Stomach (tissue), 9 donors: ENCODE results near the gene NRL. TPM values are rescaled to one million over a fixed set of nuclear protein-coding genes. Genes with fewer than 3 reads are reported as not detected.
A peak's percentile ranks its signal among the peaks of the same experiment; 100 is the strongest.

Experiments
- DNase-seq, 2 donors: peaks; one replicate each; pipeline versions ENCODE4 v3.0.0 to v3.0.0-alpha.2; 2013 to 2019
- H3K27ac ChIP-seq, 5 donors: fragments of 200-600 bp in 4 of 5; sonication (generic) in 4 of 5; one replicate each; pipeline ENCODE4 v1.5.1; 2013 to 2019; ENCODE audit warnings: mild to moderate bottlenecking in 1 of 5, moderate library complexity in 1 of 5
- H3K27me3 ChIP-seq, 3 donors: fragments of 200-600 bp; sonication (generic); one replicate each; pipeline ENCODE4 v1.5.1; 2017 to 2019; ENCODE audit warnings: mixed run types in 1 of 3
- H3K36me3 ChIP-seq, 4 donors: fragments of 200-600 bp; sonication (generic); 1 replicate in 3 of 4; 2 replicates in 1 of 4; pipeline ENCODE4 v1.5.1; 2016 to 2019
- H3K4me1 ChIP-seq, 4 donors: fragments of 200-600 bp; sonication (generic); one replicate each; pipeline ENCODE4 v1.5.1; 2016 to 2019
- H3K4me3 ChIP-seq, 4 donors: fragments of 200-600 bp; sonication (generic) in 3 of 4; one replicate each; pipeline ENCODE4 v1.5.1; 2016 to 2019; ENCODE audit warnings: mild to moderate bottlenecking in 1 of 4
- H3K9me3 ChIP-seq, 4 donors: fragments of 200-600 bp; sonication (generic); one replicate each; pipeline ENCODE4 v1.5.1; 2016 to 2019
- CTCF ChIP-seq, 7 experiments: fragments of 450-650 bp in 4 of 7; fragments of 200-600 bp in 3 of 7; sonication (generic) in 3 of 7; IDR thresholded peaks; one replicate each; pipeline ENCODE4 v1.5.1; 2016 to 2019; ENCODE audit warnings: antibody characterized with exemption in 7 of 7, control low read depth in 2 of 7, mild to moderate bottlenecking in 1 of 7
- EP300 ChIP-seq: sonication (generic); formaldehyde crosslinking; IDR thresholded peaks from one replicate; pipeline ENCODE4 v1.6.1; 2017; ENCODE audit warnings: antibody characterized with exemption
- POLR2A ChIP-seq, 4 donors: fragments of 450-650 bp; IDR thresholded peaks; one replicate each; pipeline ENCODE4 v1.6.1; 2016; ENCODE audit warnings: antibody characterized with exemption in 4 of 4, control low read depth in 2 of 4, mild to moderate bottlenecking in 1 of 4, moderate library complexity in 1 of 4
- POLR2AphosphoS5 ChIP-seq, 3 donors: sonication (generic); formaldehyde crosslinking; IDR thresholded peaks; one replicate each; pipeline ENCODE4 v1.6.1; 2016; ENCODE audit warnings: antibody characterized with exemption in 3 of 3
- WGBS, 5 donors: extraction: QIAGEN DNeasy Blood & Tissue Kit in 3 of 5; methylation state at CpG; one replicate each; pipeline versions ENCODE4 v1.1.5 to v1.1.7; 2013 to 2018; 5-methylcytosine and 5-hydroxymethylcytosine counted together
- intact Hi-C: fragments of 100-400 bp; cut with DNase I; formaldehyde crosslinking; loops from one replicate; pipeline ENCODE4 v1.15.1; 2023; ENCODE audit warnings: low total_unique reads
- polyA plus RNA-seq, 3 donors: library from polyadenylated mRNA; stranded (reverse); fragments of 200-250 nt; gene quantifications; one replicate each; pipeline ENCODE4 v1.2.3, GENCODE V29; 2013
- total RNA-seq, 5 donors: library from RNA; depleted of rRNA; stranded (reverse); fragments of >200 nt; gene quantifications; one replicate each; pipeline versions ENCODE4 v1.1.0 to v1.2.3, GENCODE V29; 2014 to 2016
- donor health status: healthy with polysubstance abuse.
- donor health status: Bipolar disorder and iron deficiency.
- donor health status: healthy.

Gene NRL
- total and polyA plus RNA-seq, 8 donors: 0.92 to 69.2 (median 1.3) TPM; not detected in 1

- H3K4me1 ChIP-seq: peaks cover 0 to 2% (median under 1%) of the 10 kb centered on the region in 4 donors
- no peak overlapping the region for H3K27ac ChIP-seq
- no peak for DNase-seq
- H3K4me3 ChIP-seq: no peak overlapping the region
- no peaks in the 10 kb centered on the region for H3K9me3 ChIP-seq
- peaks cover 65 to 78% (median 75%) of the 10 kb centered on the region in 4 donors for H3K36me3 ChIP-seq
- H3K27me3 ChIP-seq: no peaks in the 10 kb centered on the region
- 92 to 100% (median 96%) methylated on average over 4 of the region's 4 CpGs for WGBS, 5 donors
- TF ChIP-seq EP300 (no peak), POLR2AphosphoS5 (IDR thresholded peaks at IDR 0.05) (no peak), CTCF (IDR thresholded peaks at IDR 0.05) (no peak), POLR2A (IDR thresholded peaks at IDR 0.05) (no peak)
- intact Hi-C loops: no loop called here
These were observed 7.7 kb upstream of the NRL start for GRCh38 chr14:24122416-24122815.

- intact Hi-C loops: no loop called here
- H3K36me3 ChIP-seq: peaks cover 65 to 81% (median 79%) of the 10 kb centered on the region in 4 donors
- DNase-seq: no peak
- H3K9me3 ChIP-seq: no peaks in the 10 kb centered on the region
- peaks cover 8 to 14% (median 13%) of the 10 kb centered on the region in 4 donors for H3K4me1 ChIP-seq
- no peak overlapping the region for H3K27ac ChIP-seq
- 91 to 100% (median 96%) methylated on average over 6 to 8 of the region's 8 CpGs for WGBS, 5 donors
- H3K4me3 ChIP-seq: no peak overlapping the region
- H3K27me3 ChIP-seq: no peaks in the 10 kb centered on the region
- TF ChIP-seq CTCF (IDR thresholded peaks at IDR 0.05): no peak
- TF ChIP-seq POLR2A (IDR thresholded peaks at IDR 0.05): no peak
- TF ChIP-seq POLR2AphosphoS5 (IDR thresholded peaks at IDR 0.05): no peak
- TF ChIP-seq EP300: no peak
These were observed 6.5 kb upstream of the NRL start for GRCh38 chr14:24121210-24121609.

GRCh38 chr14:24119691-24120090 is 4.9 kb upstream of the NRL start:
- H3K36me3 ChIP-seq: peaks cover 65 to 78% (median 77%) of the 10 kb centered on the region in 4 donors
- WGBS, 5 donors: 93 to 99% (median 99%) methylated on average over 6 of the region's 6 CpGs

DNA sequence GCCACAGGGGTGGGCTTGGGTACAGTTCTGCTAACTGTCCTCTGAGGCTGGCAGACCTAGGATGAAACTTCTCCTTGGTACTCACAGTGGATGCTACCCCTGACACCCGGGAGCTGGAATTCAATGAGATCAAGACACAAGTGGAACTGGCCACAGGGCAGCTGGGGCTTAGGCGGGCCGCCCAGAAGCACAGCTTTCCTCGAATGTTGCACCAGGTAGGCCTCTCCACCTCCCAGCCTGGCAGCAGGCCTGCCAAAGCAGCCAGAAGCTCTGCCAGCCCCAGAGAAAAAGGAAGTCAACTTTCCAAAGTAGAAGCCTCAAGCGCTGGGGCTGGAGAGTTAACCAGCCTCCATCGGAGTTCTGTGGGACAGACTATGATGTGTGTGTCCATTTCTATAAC is 2.4 kb upstream of the NRL start:
- no peaks in the 10 kb centered on the region for H3K9me3 ChIP-seq
- no peak overlapping the region for H3K27ac ChIP-seq
- WGBS, 5 donors: 52 to 88% (median 70%) methylated on average over 6 of the region's 6 CpGs
- no peak overlapping the region for H3K4me3 ChIP-seq
- peaks cover 19 to 29% (median 28%) of the 10 kb centered on the region in 4 donors for H3K4me1 ChIP-seq
- H3K27me3 ChIP-seq: no peaks in the 10 kb centered on the region
- peaks cover 41 to 53% (median 52%) of the 10 kb centered on the region in 4 donors for H3K36me3 ChIP-seq
- TF ChIP-seq POLR2A (IDR thresholded peaks at IDR 0.05): no peak
- intact Hi-C loops: no loop called here
- no peak for DNase-seq

More at GRCh38 chr14:24119691-24120090, 4.9 kb upstream of the NRL start:
- intact Hi-C loops: no loop called here
- TF ChIP-seq EP300 (no peak), POLR2A (IDR thresholded peaks at IDR 0.05) (no peak), CTCF (IDR thresholded peaks at IDR 0.05) (no peak), POLR2AphosphoS5 (IDR thresholded peaks at IDR 0.05) (no peak)
- Histone ChIP-seq H3K27me3 (no peaks in the 10 kb centered on the region), H3K27ac (no peak overlapping the region), H3K9me3 (no peaks in the 10 kb centered on the region), H3K4me1 (peaks cover 14 to 24% (median 22%) of the 10 kb centered on the region in 4 donors), H3K4me3 (no peak overlapping the region)
- no peak for DNase-seq

DNA sequence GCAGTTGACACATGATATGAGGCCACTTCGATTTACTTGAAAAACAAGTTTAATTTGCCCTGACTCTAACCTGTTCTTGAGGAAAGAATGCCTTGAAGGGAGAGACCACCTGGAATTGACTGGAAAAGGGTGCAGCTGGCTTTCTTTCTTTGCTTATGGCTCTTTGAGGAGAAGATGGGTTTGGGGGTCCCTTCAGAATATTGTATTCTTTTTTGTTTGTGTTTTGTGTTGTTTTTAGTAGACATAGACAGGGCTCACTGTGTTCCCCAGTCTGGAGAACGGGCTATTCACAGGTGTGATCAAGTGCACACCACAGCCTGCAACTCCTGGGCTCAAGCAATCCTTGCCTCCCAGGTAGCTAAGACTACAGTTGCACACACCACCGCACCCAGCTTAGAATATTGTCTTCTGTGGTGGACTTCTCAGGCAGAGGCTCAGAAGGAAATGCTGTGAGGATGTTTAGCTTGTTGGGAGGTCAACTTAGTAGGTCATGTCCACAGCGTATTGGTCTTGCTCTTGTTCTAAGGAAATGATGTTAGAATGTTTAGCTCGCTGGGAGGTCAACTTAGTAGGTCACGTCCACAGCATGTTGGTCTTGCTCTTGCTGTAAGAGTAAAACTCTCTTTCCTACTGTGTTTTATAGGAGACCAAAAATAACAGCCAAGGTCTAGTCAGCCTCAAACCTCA is 1.5 kb upstream of the NRL start:
- intact Hi-C loops: no loop called here
- TF ChIP-seq POLR2A (IDR thresholded peaks at IDR 0.05) (no peak), EP300 (no peak), POLR2AphosphoS5 (IDR thresholded peaks at IDR 0.05) (no peak), CTCF (IDR thresholded peaks at IDR 0.05) (no peak)
- H3K9me3 ChIP-seq: no peaks in the 10 kb centered on the region
- peaks cover 19 to 29% (median 28%) of the 10 kb centered on the region in 4 donors for H3K4me1 ChIP-seq
- H3K36me3 ChIP-seq: peaks cover 32 to 44% (median 42%) of the 10 kb centered on the region in 4 donors
- peak overlapping the region in 3 of 5 donors; percentile 94 to 100 (median 99) for H3K27ac ChIP-seq
- no peaks in the 10 kb centered on the region for H3K27me3 ChIP-seq
- no peak for DNase-seq
- WGBS, 5 donors: 41 to 60% (median 55%) methylated on average over 6 of the region's 6 CpGs
- H3K4me3 ChIP-seq: peak overlapping the region; percentile 56 to 81 (median 64)
